K562 (cell line): ENCODE data around the gene ZNF346. TPM values are rescaled to one million over a fixed set of nuclear protein-coding genes. Genes with fewer than 3 reads are reported as not detected.

Experiments used
- ARID1B ChIP-seq: fragments of 450-650 bp; IDR thresholded peaks from 2 replicates; pipeline ENCODE4 v1.6.1; 2016; ENCODE audit warnings: antibody characterized with exemption, mild to moderate bottlenecking, inconsistent platforms
- ATF1 ChIP-seq, 2 experiments: fragments of 450-650 bp in 1 of 2; IDR thresholded peaks; 2 replicates each; pipeline ENCODE4 v1.6.1; 2016; ENCODE audit warnings: missing compliant biosample characterization in 1 of 2, missing genetic modification characterization in 1 of 2
- CUX1 ChIP-seq: fragments of 200-800 bp; sonication (Bioruptor generic); IDR thresholded peaks from 2 replicates; pipeline ENCODE4 v1.6.1; 2016; ENCODE audit warnings: missing genetic modification characterization, missing compliant biosample characterization
- DDX20 ChIP-seq: fragments of 450-650 bp; IDR thresholded peaks from 2 replicates; pipeline ENCODE4 v1.6.1; 2016; ENCODE audit warnings: missing genetic modification characterization, low read depth, mild to moderate bottlenecking, missing compliant biosample characterization, moderate library complexity
- ELF4 ChIP-seq: fragments of 450-650 bp; formaldehyde crosslinking; IDR thresholded peaks from 2 replicates; pipeline ENCODE4 v1.4.0; 2022; ENCODE audit warnings: missing genetic modification characterization
- FIP1L1 ChIP-seq: fragments of 200-400 bp; formaldehyde crosslinking; IDR thresholded peaks from 2 replicates; pipeline ENCODE4 v1.6.1; 2018; ENCODE audit warnings: mild to moderate bottlenecking, low read depth, low read length; ENCODE audit not compliant: poor library complexity, severe bottlenecking
- GATAD2A ChIP-seq: fragments of 450-650 bp; IDR thresholded peaks from 2 replicates; pipeline ENCODE4 v1.6.1; 2017
- GTF2A2 ChIP-seq: IDR thresholded peaks from 2 replicates; pipeline ENCODE4 v1.6.1; 2016; ENCODE audit warnings: mild to moderate bottlenecking, missing genetic modification characterization, missing compliant biosample characterization
- MCM2 ChIP-seq: fragments of 450-650 bp; IDR thresholded peaks from 2 replicates; pipeline ENCODE4 v1.6.1; 2017; ENCODE audit warnings: low read depth, mild to moderate bottlenecking
- MECOM ChIP-seq: fragments of 250-450 bp; sonication (Bioruptor Pico); IDR thresholded peaks from 2 replicates; pipeline ENCODE4 v1.8.0; 2022; ENCODE audit warnings: inconsistent platforms
- MLLT1 ChIP-seq, 2 experiments: fragments of 450-650 bp; IDR thresholded peaks; 2 replicates each; pipeline ENCODE4 v1.6.1; 2016
- NRF1 ChIP-seq, 2 experiments: fragments of 450-650 bp; IDR thresholded peaks in 1 of 2; conservative IDR thresholded peaks in 1 of 2; 2 replicates each; pipeline ENCODE4 v1.6.1; 2014; ENCODE audit warnings: mild to moderate bottlenecking in 2 of 2
- POLR2A ChIP-seq: fragments of 450-650 bp; conservative IDR thresholded peaks from 2 replicates; pipeline ENCODE4 v1.6.1; 2016
- RBM17 ChIP-seq: fragments of 200-400 bp; formaldehyde crosslinking; IDR thresholded peaks from 2 replicates; pipeline ENCODE4 v1.6.1; 2017; ENCODE audit warnings: low read depth, mild to moderate bottlenecking, low read length, borderline replicate concordance
- RCOR1 ChIP-seq, 2 experiments: IDR thresholded peaks; 2 replicates each; pipeline ENCODE4 v1.6.1; 2012; ENCODE audit warnings: low read depth in 2 of 2, low read length in 2 of 2, borderline replicate concordance in 1 of 2, improper control_type of control experiment in 1 of 2
- SIX5 ChIP-seq, 2 experiments: IDR thresholded peaks; 2 replicates each; pipeline ENCODE4 v1.6.1; 2011; ENCODE audit warnings: low read length in 2 of 2, borderline replicate concordance in 1 of 2, low read depth in 1 of 2, mild to moderate bottlenecking in 1 of 2, moderate library complexity in 1 of 2; ENCODE audit not compliant: insufficient read depth in 1 of 2
- TAF7 ChIP-seq: fragments of 450-650 bp; IDR thresholded peaks from 2 replicates; pipeline ENCODE4 v1.6.1; 2016; ENCODE audit warnings: missing genetic modification characterization, missing compliant biosample characterization
- TAF9B ChIP-seq: fragments of 450-650 bp; IDR thresholded peaks from 2 replicates; pipeline ENCODE4 v1.6.1; 2018; ENCODE audit warnings: mild to moderate bottlenecking; ENCODE audit not compliant: partially characterized antibody
- ZC3H8 ChIP-seq: fragments of 450-650 bp; IDR thresholded peaks from 2 replicates; pipeline ENCODE4 v1.6.1; 2017
- ZNF311 ChIP-seq: fragments of 250-450 bp; sonication (Bioruptor Pico); IDR thresholded peaks from 2 replicates; pipeline ENCODE4 v1.4.0; 2020; ENCODE audit warnings: mild to moderate bottlenecking, moderate library complexity
- polyA plus RNA-seq, 8 experiments: library from polyadenylated mRNA; depleted of rRNA in 4 of 8; stranded (reverse) in 5 of 8; unstranded in 3 of 8; fragments of >200 nt; fragmentation: Nextera tagmentation in 2 of 8; fragmentation: Illumina TruSeq in 1 of 8; extraction: Ambion mirVana in 2 of 8; extraction: Trizol in 1 of 8; gene quantifications; 2 replicates each; pipeline versions ENCODE4 v1.2.1 to v1.2.3, GENCODE V29; 2011 to 2014; ENCODE audit warnings: inconsistent platforms in 1 of 8, missing spikeins in 1 of 8
- total RNA-seq, 7 experiments: library from RNA; depleted of rRNA in 6 of 7; stranded (reverse); fragments of >200 nt in 6 of 7; fragmentation: Illumina TruSeq in 2 of 7; extraction: Trizol in 2 of 7; gene quantifications; 2 replicates each; pipeline versions ENCODE4 v1.2.1 to v1.2.3, GENCODE V29; 2011 to 2021; ENCODE audit warnings: low replicate concordance in 1 of 7
- TF ChIP-seq, protein P1 (sequence below): fragments of 250-450 bp; sonication (Bioruptor Pico); IDR thresholded peaks from 2 replicates; pipeline ENCODE4 v1.5.0; 2020; ENCODE audit warnings: mild to moderate bottlenecking, borderline replicate concordance

The ZNF346 gene
- total and polyA plus RNA-seq, 9 of the 15 experiments (the other 6 are each of a cell fraction or from before 2014, with no cell fraction given), result 5.0 to 25.1 (median 20.1) TPM

GRCh38 chr5:177005619-177006264 lies 16.8 kb upstream of the ZNF346 start (continued):
- no peak for TF ChIP-seq CUX1 (CRISPR knock-in tag)
- TF ChIP-seq GTF2A2 (tag), result no peak
- TF ChIP-seq TAF9B, result no peak
- TF ChIP-seq FIP1L1, result peak; percentile 22
- TF ChIP-seq MLLT1 (IDR thresholded peaks at IDR 0.05), result no peak
- no peak for TF ChIP-seq ZNF311 (CRISPR knock-in tag)
- TF ChIP-seq, protein P1, sequence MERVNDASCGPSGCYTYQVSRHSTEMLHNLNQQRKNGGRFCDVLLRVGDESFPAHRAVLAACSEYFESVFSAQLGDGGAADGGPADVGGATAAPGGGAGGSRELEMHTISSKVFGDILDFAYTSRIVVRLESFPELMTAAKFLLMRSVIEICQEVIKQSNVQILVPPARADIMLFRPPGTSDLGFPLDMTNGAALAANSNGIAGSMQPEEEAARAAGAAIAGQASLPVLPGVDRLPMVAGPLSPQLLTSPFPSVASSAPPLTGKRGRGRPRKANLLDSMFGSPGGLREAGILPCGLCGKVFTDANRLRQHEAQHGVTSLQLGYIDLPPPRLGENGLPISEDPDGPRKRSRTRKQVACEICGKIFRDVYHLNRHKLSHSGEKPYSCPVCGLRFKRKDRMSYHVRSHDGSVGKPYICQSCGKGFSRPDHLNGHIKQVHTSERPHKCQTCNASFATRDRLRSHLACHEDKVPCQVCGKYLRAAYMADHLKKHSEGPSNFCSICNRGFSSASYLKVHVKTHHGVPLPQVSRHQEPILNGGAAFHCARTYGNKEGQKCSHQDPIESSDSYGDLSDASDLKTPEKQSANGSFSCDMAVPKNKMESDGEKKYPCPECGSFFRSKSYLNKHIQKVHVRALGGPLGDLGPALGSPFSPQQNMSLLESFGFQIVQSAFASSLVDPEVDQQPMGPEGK, result no peak
- no peak for TF ChIP-seq SIX5 (IDR thresholded peaks at IDR 0.05; ENCODE audit: borderline replicate concordance in 1 of 2, insufficient read depth in 1 of 2, low read depth in 1 of 2, low read length in 2 of 2)
- TF ChIP-seq GATAD2A, result peak; percentile 67; the same call in 1 of the 2 replicates
- TF ChIP-seq TAF7 (tag), result no peak
- no peak for TF ChIP-seq MCM2
- no peak for TF ChIP-seq ARID1B
- no peak for TF ChIP-seq ZC3H8
- TF ChIP-seq NRF1 (conservative IDR thresholded peaks at IDR 0.05 in 1 of 2, IDR thresholded peaks at IDR 0.05 in 1 of 2), result peak; percentile 13 to 45; a peak in 2 of 4 replicates
- peak; percentile 40; the same call in 1 of the 2 replicates for TF ChIP-seq ELF4 (CRISPR knock-in tag)
- no peak for TF ChIP-seq RBM17
- TF ChIP-seq MECOM (CRISPR knock-in tag), result no peak
- TF ChIP-seq POLR2A, result no peak
- TF ChIP-seq DDX20 (tag), result no peak
- TF ChIP-seq ATF1 (CRISPR knock-in tag; IDR thresholded peaks at IDR 0.05), result no peak
- no peak for TF ChIP-seq ATF1 (tag; IDR thresholded peaks at IDR 0.05)
- TF ChIP-seq RCOR1 (IDR thresholded peaks at IDR 0.05; ENCODE audit: borderline replicate concordance in 1 of 2, low read depth in 2 of 2, low read length in 2 of 2), result peak in 1 of 2 experiments; percentile 48; a peak in 1 of 4 replicates
